ENCODE data around the gene RCBTB1.
"Not testable (repeated sequence)": the region's sequence is repeated elsewhere in the genome, so short reads cannot be mapped to it uniquely, and the experiment has no call there.

RCBTB1 gene

GRCh38 chr13:49512578-49512977 is 72.8 kb downstream of the RCBTB1 start:
- Histone ChIP-seq H3K36me3 (ENCODE audit: control insufficient read depth, insufficient read depth, low read length) (no peaks in the 10 kb centered on the region), H3K27me3 (ENCODE audit: control insufficient read depth, insufficient read depth, low read length) (no peaks in the 10 kb centered on the region), H3K9ac (ENCODE audit: low read depth, low read length) (no peak overlapping the region), H3K4me3 (ENCODE audit: low read depth, low read length) (no peak overlapping the region), H3K9me3 (ENCODE audit: control insufficient read depth, insufficient read depth, low read length) (no peaks in the 10 kb centered on the region), H3K27ac (ENCODE audit: low read depth, low read length) (no peak overlapping the region), H3K4me1 (ENCODE audit: control insufficient read depth, insufficient read depth, low read length) (0 out of 2 replicates have a peak, but pooled peaks cover 3% of the 10 kb centered on the region)

- H3K9me3 ChIP-seq (ENCODE audit: control insufficient read depth, insufficient read depth, low read length): no peaks in the 10 kb centered on the region
- H3K4me1 ChIP-seq (ENCODE audit: control insufficient read depth, insufficient read depth, low read length): no peaks in the 10 kb centered on the region
- H3K36me3 ChIP-seq (ENCODE audit: control insufficient read depth, insufficient read depth, low read length): no peaks in the 10 kb centered on the region
- no peaks in the 10 kb centered on the region for H3K27me3 ChIP-seq (ENCODE audit: control insufficient read depth, insufficient read depth, low read length)
- H3K9ac ChIP-seq (ENCODE audit: low read depth, low read length): no peak overlapping the region
- H3K4me3 ChIP-seq (ENCODE audit: low read depth, low read length): no peak overlapping the region
- H3K27ac ChIP-seq (ENCODE audit: low read depth, low read length): no peak overlapping the region
Measured at GRCh38 chr13:49503951-49504350, 81.4 kb downstream of the RCBTB1 start.

- no peak overlapping the region for H3K4me3 ChIP-seq (ENCODE audit: low read depth, low read length)
- H3K9ac ChIP-seq (ENCODE audit: low read depth, low read length): no peak overlapping the region
- H3K27me3 ChIP-seq (ENCODE audit: control insufficient read depth, insufficient read depth, low read length): no peaks in the 10 kb centered on the region
- H3K9me3 ChIP-seq (ENCODE audit: control insufficient read depth, insufficient read depth, low read length): no peaks in the 10 kb centered on the region
- no peaks in the 10 kb centered on the region for H3K4me1 ChIP-seq (ENCODE audit: control insufficient read depth, insufficient read depth, low read length)
- H3K27ac ChIP-seq (ENCODE audit: low read depth, low read length): no peak overlapping the region
- no peaks in the 10 kb centered on the region for H3K36me3 ChIP-seq (ENCODE audit: control insufficient read depth, insufficient read depth, low read length)
Measured at GRCh38 chr13:49502954-49503353, 82.4 kb downstream of the RCBTB1 start.

GRCh38 chr13:49499889-49500660 is 85.3 kb downstream of the RCBTB1 start:
- Histone ChIP-seq H3K27me3 (ENCODE audit: control insufficient read depth, insufficient read depth, low read length) (no peaks in the 10 kb centered on the region), H3K9ac (ENCODE audit: low read depth, low read length) (no peak overlapping the region), H3K9me3 (ENCODE audit: control insufficient read depth, insufficient read depth, low read length) (no peaks in the 10 kb centered on the region), H3K27ac (ENCODE audit: low read depth, low read length) (no peak overlapping the region), H3K4me3 (ENCODE audit: low read depth, low read length) (no peak overlapping the region), H3K36me3 (ENCODE audit: control insufficient read depth, insufficient read depth, low read length) (no peaks in the 10 kb centered on the region), H3K4me1 (ENCODE audit: control insufficient read depth, insufficient read depth, low read length) (no peaks in the 10 kb centered on the region)

- H3K4me3 ChIP-seq (ENCODE audit: low read depth, low read length): no peak overlapping the region
- no peaks in the 10 kb centered on the region for H3K9me3 ChIP-seq (ENCODE audit: control insufficient read depth, insufficient read depth, low read length)
- no peaks in the 10 kb centered on the region for H3K4me1 ChIP-seq (ENCODE audit: control insufficient read depth, insufficient read depth, low read length)
- no peaks in the 10 kb centered on the region for H3K36me3 ChIP-seq (ENCODE audit: control insufficient read depth, insufficient read depth, low read length)
- H3K27me3 ChIP-seq (ENCODE audit: control insufficient read depth, insufficient read depth, low read length): no peaks in the 10 kb centered on the region
- no peak overlapping the region for H3K9ac ChIP-seq (ENCODE audit: low read depth, low read length)
- no peak overlapping the region for H3K27ac ChIP-seq (ENCODE audit: low read depth, low read length)
Measured at GRCh38 chr13:49498206-49498605, 87.2 kb downstream of the RCBTB1 start.

- no peaks in the 10 kb centered on the region for H3K9me3 ChIP-seq (ENCODE audit: control insufficient read depth, insufficient read depth, low read length)
- no peak overlapping the region for H3K9ac ChIP-seq (ENCODE audit: low read depth, low read length)
- H3K36me3 ChIP-seq (ENCODE audit: control insufficient read depth, insufficient read depth, low read length): no peaks in the 10 kb centered on the region
- H3K27ac ChIP-seq (ENCODE audit: low read depth, low read length): no peak overlapping the region
- H3K27me3 ChIP-seq (ENCODE audit: control insufficient read depth, insufficient read depth, low read length): no peaks in the 10 kb centered on the region
- no peaks in the 10 kb centered on the region for H3K4me1 ChIP-seq (ENCODE audit: control insufficient read depth, insufficient read depth, low read length)
- H3K4me3 ChIP-seq (ENCODE audit: low read depth, low read length): no peak overlapping the region
Measured at GRCh38 chr13:49497272-49497671, 88.1 kb downstream of the RCBTB1 start.

GRCh38 chr13:49496837-49497236 is 88.5 kb downstream of the RCBTB1 start:
- H3K9me3 ChIP-seq (ENCODE audit: control insufficient read depth, insufficient read depth, low read length); H3K36me3 ChIP-seq (ENCODE audit: control insufficient read depth, insufficient read depth, low read length); H3K4me3 ChIP-seq (ENCODE audit: low read depth, low read length); H3K27ac ChIP-seq (ENCODE audit: low read depth, low read length); H3K9ac ChIP-seq (ENCODE audit: low read depth, low read length); H3K4me1 ChIP-seq (ENCODE audit: control insufficient read depth, insufficient read depth, low read length); H3K27me3 ChIP-seq (ENCODE audit: control insufficient read depth, insufficient read depth, low read length): not testable (repeated sequence)

- H3K27ac ChIP-seq (ENCODE audit: low read depth, low read length): peak within 1 kb of the TSS; percentile 86
- no peaks in the 10 kb centered on the region for H3K36me3 ChIP-seq (ENCODE audit: control insufficient read depth, insufficient read depth, low read length)
- H3K27me3 ChIP-seq (ENCODE audit: control insufficient read depth, insufficient read depth, low read length): no peaks in the 10 kb centered on the region
- H3K9me3 ChIP-seq (ENCODE audit: control insufficient read depth, insufficient read depth, low read length): no peaks in the 10 kb centered on the region
- H3K4me1 ChIP-seq (ENCODE audit: control insufficient read depth, insufficient read depth, low read length): no peaks in the 10 kb centered on the region
- H3K9ac ChIP-seq (ENCODE audit: low read depth, low read length): peak within 1 kb of the TSS; percentile 79
- peak within 1 kb of the TSS; percentile 84 for H3K4me3 ChIP-seq (ENCODE audit: low read depth, low read length)
Measured at GRCh38 chr13:49495783-49496762, 89.3 kb downstream of the RCBTB1 start, which contains the start of gene PHF11. Gene PHF11 (plus strand): TSS chr13:49495953. CDS start chr13:49496002, 49 bp downstream.

GRCh38 chr13:49494645-49495044 is 90.7 kb downstream of the RCBTB1 start:
- no peak overlapping the region for H3K9ac ChIP-seq (ENCODE audit: low read depth, low read length)

GRCh38 chr13:49488563-49488962 is 96.8 kb downstream of the RCBTB1 start:
- no peak overlapping the region for H3K27ac ChIP-seq (ENCODE audit: low read depth, low read length)
- no peaks in the 10 kb centered on the region for H3K27me3 ChIP-seq (ENCODE audit: control insufficient read depth, insufficient read depth, low read length)
- H3K9ac ChIP-seq (ENCODE audit: low read depth, low read length): no peak overlapping the region
- H3K4me3 ChIP-seq (ENCODE audit: low read depth, low read length): no peak overlapping the region
- peaks cover 3% of the 10 kb centered on the region; the same call in 1 of the 2 replicates for H3K36me3 ChIP-seq (ENCODE audit: control insufficient read depth, insufficient read depth, low read length)
- no peaks in the 10 kb centered on the region for H3K4me1 ChIP-seq (ENCODE audit: control insufficient read depth, insufficient read depth, low read length)
- no peaks in the 10 kb centered on the region for H3K9me3 ChIP-seq (ENCODE audit: control insufficient read depth, insufficient read depth, low read length)

More at GRCh38 chr13:49494645-49495044, 90.7 kb downstream of the RCBTB1 start:
- no peaks in the 10 kb centered on the region for H3K4me1 ChIP-seq (ENCODE audit: control insufficient read depth, insufficient read depth, low read length)
- no peaks in the 10 kb centered on the region for H3K9me3 ChIP-seq (ENCODE audit: control insufficient read depth, insufficient read depth, low read length)
- no peaks in the 10 kb centered on the region for H3K36me3 ChIP-seq (ENCODE audit: control insufficient read depth, insufficient read depth, low read length)
- H3K4me3 ChIP-seq (ENCODE audit: low read depth, low read length): peak overlapping the region; percentile 84; the same call in 1 of the 2 replicates
- H3K27me3 ChIP-seq (ENCODE audit: control insufficient read depth, insufficient read depth, low read length): no peaks in the 10 kb centered on the region
- no peak overlapping the region for H3K27ac ChIP-seq (ENCODE audit: low read depth, low read length)

Data from HUES48 (cell line).